Measurements from ENCODE around the gene SNX1. TPM values are rescaled to one million over a fixed set of nuclear protein-coding genes. Genes with fewer than 3 reads are reported as not detected.
A peak's percentile ranks its signal among the peaks of the same experiment; 100 is the strongest.

The SNX1 gene
- total RNA-seq, 4 donors from 2014 or later: 65.6 to 122 (median 83.8) TPM

- H3K27me3 ChIP-seq: no peaks in the 10 kb centered on the region
- H3K27ac ChIP-seq: peak overlapping the region; percentile 81 to 94 (median 86)
- peaks cover 0 to 39% (median 18%) of the 10 kb centered on the region in 4 donors for H3K4me1 ChIP-seq
- DNase-seq: no peak
- TF ChIP-seq CTCF (IDR thresholded peaks at IDR 0.05) (peak in 3 of 6 experiments; percentile 12 to 33 (median 20)), POLR2A (IDR thresholded peaks at IDR 0.05) (no peak)
- H3K4me3 ChIP-seq: peak overlapping the region; percentile 74 to 95 (median 86)
- H3K36me3 ChIP-seq: no peaks in the 10 kb centered on the region
- H3K9me3 ChIP-seq: no peaks in the 10 kb centered on the region
Observed at GRCh38 chr15:64096668-64097384, 1.0 kb downstream of the SNX1 start.

- no peaks in the 10 kb centered on the region for H3K9me3 ChIP-seq
- DNase-seq: no peak
- no peaks in the 10 kb centered on the region for H3K27me3 ChIP-seq
- TF ChIP-seq CTCF (IDR thresholded peaks at IDR 0.05) (no peak), POLR2A (IDR thresholded peaks at IDR 0.05) (no peak)
- H3K27ac ChIP-seq: no peak overlapping the region
- H3K36me3 ChIP-seq: no peaks in the 10 kb centered on the region
- H3K4me1 ChIP-seq: peaks cover 0 to 31% (median 13%) of the 10 kb centered on the region in 4 donors
- no peak overlapping the region for H3K4me3 ChIP-seq
Observed at GRCh38 chr15:64099379-64099778, 3.6 kb downstream of the SNX1 start.

- Histone ChIP-seq H3K36me3 (no peaks in the 10 kb centered on the region), H3K27me3 (no peaks in the 10 kb centered on the region), H3K4me1 (peaks cover 0 to 30% (median 12%) of the 10 kb centered on the region in 4 donors), H3K4me3 (no peak overlapping the region), H3K9me3 (no peaks in the 10 kb centered on the region), H3K27ac (no peak overlapping the region)
- DNase-seq: no peak
- no peak for TF ChIP-seq CTCF (IDR thresholded peaks at IDR 0.05)
- no peak for TF ChIP-seq POLR2A (IDR thresholded peaks at IDR 0.05)
Observed at GRCh38 chr15:64100958-64101357, 5.2 kb downstream of the SNX1 start.

GRCh38 chr15:64102497-64102896 lies 6.7 kb downstream of the SNX1 start:
- peaks cover 0 to 25% (median 8%) of the 10 kb centered on the region in 4 donors for H3K4me1 ChIP-seq
- H3K27me3 ChIP-seq: no peaks in the 10 kb centered on the region
- no peak for DNase-seq
- no peak overlapping the region for H3K27ac ChIP-seq
- no peaks in the 10 kb centered on the region for H3K9me3 ChIP-seq
- H3K36me3 ChIP-seq: no peaks in the 10 kb centered on the region
- no peak for TF ChIP-seq CTCF (IDR thresholded peaks at IDR 0.05)
- no peak for TF ChIP-seq POLR2A (IDR thresholded peaks at IDR 0.05)
- H3K4me3 ChIP-seq: no peak overlapping the region

- Histone ChIP-seq H3K4me1 (peaks cover 0 to 17% (median 4%) of the 10 kb centered on the region in 4 donors), H3K9me3 (no peaks in the 10 kb centered on the region), H3K27ac (peak overlapping the region in 2 of 4 donors; percentile 2 to 28), H3K27me3 (no peaks in the 10 kb centered on the region), H3K36me3 (no peaks in the 10 kb centered on the region), H3K4me3 (no peak overlapping the region)
- TF ChIP-seq CTCF (IDR thresholded peaks at IDR 0.05) (no peak), POLR2A (IDR thresholded peaks at IDR 0.05) (no peak)
- DNase-seq: no peak
Observed at GRCh38 chr15:64105113-64105704, 9.4 kb downstream of the SNX1 start.
